ENCODE data around the gene MVD. TPM values are rescaled to one million over a fixed set of nuclear protein-coding genes. Genes with fewer than 3 reads are reported as not detected.
A peak's percentile ranks its signal among the peaks of the same experiment; 100 is the strongest.
"Not testable (repeated sequence)": the region's sequence is repeated elsewhere in the genome, so short reads cannot be mapped to it uniquely, and the experiment has no call there.

MVD gene
- total RNA-seq, 1 donor from 2014 or later, result 23.9 TPM

GRCh38 chr16:88686062-88686438, 23.2 kb upstream of the MVD start:
- intact Hi-C loops (cut with micrococcal nuclease), result no loop called here
- peak; percentile 51 for DNase-seq
- ATAC-seq, result peak; percentile 51

GRCh38 chr16:88685156-88686061, 22.5 kb upstream of the MVD start:
- ATAC-seq (peak; percentile 20), DNase-seq (peak; percentile 40)
- intact Hi-C loops (cut with micrococcal nuclease), result no loop called here

GRCh38 chr16:88684569-88685155, 21.8 kb upstream of the MVD start:
- intact Hi-C loops (cut with micrococcal nuclease), result no loop called here
- no peak for ATAC-seq
- no peak for DNase-seq

- intact Hi-C loops (cut with micrococcal nuclease), result no loop called here
- DNase-seq (peak; percentile 69), ATAC-seq (peak; percentile 3)
Observed at GRCh38 chr16:88681709-88682451, 19.0 kb upstream of the MVD start.

GRCh38 chr16:88681084-88681680, 18.3 kb upstream of the MVD start:
- DNase-seq, result no peak
- intact Hi-C loops (cut with micrococcal nuclease), result no loop called here
- ATAC-seq, result no peak

- intact Hi-C loops (cut with micrococcal nuclease), result no loop called here
- no peak for DNase-seq
- ATAC-seq, result no peak
Observed at GRCh38 chr16:88680554-88681083, 17.7 kb upstream of the MVD start.

GRCh38 chr16:88678224-88678979, 15.5 kb upstream of the MVD start:
- no peak for DNase-seq
- no peak for ATAC-seq
- intact Hi-C loops (cut with micrococcal nuclease), result no loop called here

- ATAC-seq (no peak), DNase-seq (no peak)
- intact Hi-C loops (cut with micrococcal nuclease), result no loop called here
Observed at GRCh38 chr16:88677721-88678120, 14.8 kb upstream of the MVD start.

GRCh38 chr16:88676502-88677242, 13.8 kb upstream of the MVD start:
- no peak for ATAC-seq
- intact Hi-C loops (cut with micrococcal nuclease), result no loop called here
- no peak for DNase-seq

- ATAC-seq (peak; percentile 89), DNase-seq (peak; percentile 75)
- intact Hi-C loops (cut with micrococcal nuclease), result no loop called here
Observed at GRCh38 chr16:88673716-88674379, 11.0 kb upstream of the MVD start.

- intact Hi-C loops (cut with micrococcal nuclease), result no loop called here
- ATAC-seq, result peak; percentile 36
Observed at GRCh38 chr16:88672776-88673175, 9.9 kb upstream of the MVD start.

GRCh38 chr16:88671806-88672205, 8.9 kb upstream of the MVD start:
- intact Hi-C loops (cut with micrococcal nuclease), result no loop called here
- DNase-seq, result no peak
- peak; percentile 19 for ATAC-seq

More at GRCh38 chr16:88672776-88673175, 9.9 kb upstream of the MVD start:
- no peak for DNase-seq

GRCh38 chr16:88669980-88670379, 7.1 kb upstream of the MVD start:
- intact Hi-C loops (cut with micrococcal nuclease), result no loop called here
- ATAC-seq (no peak), DNase-seq (no peak)

GRCh38 chr16:88669493-88669892, 6.6 kb upstream of the MVD start:
- ATAC-seq; DNase-seq; intact Hi-C loops (cut with micrococcal nuclease): not testable (repeated sequence)

- no peak for DNase-seq
- ATAC-seq, result no peak
- intact Hi-C loops (cut with micrococcal nuclease), result no loop called here
Observed at GRCh38 chr16:88667461-88667860, 4.6 kb upstream of the MVD start.

- DNase-seq, result no peak
- ATAC-seq, result no peak
- intact Hi-C loops (cut with micrococcal nuclease), result no loop called here
Observed at GRCh38 chr16:88665570-88665969, 2.7 kb upstream of the MVD start.

GRCh38 chr16:88665148-88665547, 2.3 kb upstream of the MVD start:
- ATAC-seq, result peak; percentile 6
- no peak for DNase-seq
- intact Hi-C loops (cut with micrococcal nuclease), result no loop called here

Data from left ventricle myocardium superior (tissue), 1 donor.